Measurements from ENCODE around the gene CABCOCO1. TPM values are rescaled to one million over a fixed set of nuclear protein-coding genes. Genes with fewer than 3 reads are reported as not detected.

Gene CABCOCO1
- polyA plus RNA-seq, 1 experiment = 2.4 TPM

- POLR2A ChIA-PET = no interaction called here
- no peaks in the 10 kb centered on the region for H3K36me3 ChIP-seq (ENCODE audit: control insufficient read depth, insufficient read depth, low read length)
- H3K4me3 ChIP-seq (ENCODE audit: low read depth, low read length) = no peak overlapping the region
- CTCF ChIA-PET = no interaction called here
- TF ChIP-seq, protein P1, sequence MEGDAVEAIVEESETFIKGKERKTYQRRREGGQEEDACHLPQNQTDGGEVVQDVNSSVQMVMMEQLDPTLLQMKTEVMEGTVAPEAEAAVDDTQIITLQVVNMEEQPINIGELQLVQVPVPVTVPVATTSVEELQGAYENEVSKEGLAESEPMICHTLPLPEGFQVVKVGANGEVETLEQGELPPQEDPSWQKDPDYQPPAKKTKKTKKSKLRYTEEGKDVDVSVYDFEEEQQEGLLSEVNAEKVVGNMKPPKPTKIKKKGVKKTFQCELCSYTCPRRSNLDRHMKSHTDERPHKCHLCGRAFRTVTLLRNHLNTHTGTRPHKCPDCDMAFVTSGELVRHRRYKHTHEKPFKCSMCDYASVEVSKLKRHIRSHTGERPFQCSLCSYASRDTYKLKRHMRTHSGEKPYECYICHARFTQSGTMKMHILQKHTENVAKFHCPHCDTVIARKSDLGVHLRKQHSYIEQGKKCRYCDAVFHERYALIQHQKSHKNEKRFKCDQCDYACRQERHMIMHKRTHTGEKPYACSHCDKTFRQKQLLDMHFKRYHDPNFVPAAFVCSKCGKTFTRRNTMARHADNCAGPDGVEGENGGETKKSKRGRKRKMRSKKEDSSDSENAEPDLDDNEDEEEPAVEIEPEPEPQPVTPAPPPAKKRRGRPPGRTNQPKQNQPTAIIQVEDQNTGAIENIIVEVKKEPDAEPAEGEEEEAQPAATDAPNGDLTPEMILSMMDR (IDR thresholded peaks at IDR 0.05; ENCODE audit: insufficient read depth, low read depth, low read length) = no peak
- no peaks in the 10 kb centered on the region for H3K27me3 ChIP-seq (ENCODE audit: control insufficient read depth, insufficient read depth, low read length)
- no peak for DNase-seq (ENCODE audit: low read depth)
Observed at GRCh38 chr10:61618388-61618961, 44.3 kb upstream of the CABCOCO1 start.

DNA sequence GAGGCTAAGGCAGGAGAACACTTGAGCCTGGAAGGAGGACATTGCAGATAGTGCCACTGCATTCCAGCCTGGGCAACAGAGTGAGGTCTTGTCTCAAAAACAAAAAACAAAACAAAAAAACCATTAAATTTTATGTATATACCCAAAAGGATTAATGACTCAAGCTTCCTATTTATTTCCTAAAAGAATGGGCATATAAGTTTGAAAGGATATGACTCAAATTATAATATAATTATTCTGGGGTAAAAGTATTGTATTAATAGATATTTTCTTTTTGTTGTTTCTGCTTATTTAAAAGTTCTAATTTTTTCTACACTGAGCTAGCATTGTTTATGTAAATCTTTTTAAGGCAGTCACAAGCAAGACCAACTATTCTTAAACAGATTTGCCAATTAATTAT lies 42.2 kb upstream of the CABCOCO1 start:
- Histone ChIP-seq H3K4me3 (ENCODE audit: low read depth, low read length) (no peak overlapping the region), H3K27me3 (ENCODE audit: control insufficient read depth, insufficient read depth, low read length) (no peaks in the 10 kb centered on the region), H3K36me3 (ENCODE audit: control insufficient read depth, insufficient read depth, low read length) (no peaks in the 10 kb centered on the region)
- DNase-seq (ENCODE audit: low read depth) = no peak
- TF ChIP-seq, protein P1 (IDR thresholded peaks at IDR 0.05; ENCODE audit: insufficient read depth, low read depth, low read length) = no peak
- POLR2A ChIA-PET = no interaction called here
- CTCF ChIA-PET = no interaction called here

- H3K36me3 ChIP-seq (ENCODE audit: control insufficient read depth, insufficient read depth, low read length) = no peaks in the 10 kb centered on the region
- no peaks in the 10 kb centered on the region for H3K27me3 ChIP-seq (ENCODE audit: control insufficient read depth, insufficient read depth, low read length)
- H3K4me3 ChIP-seq (ENCODE audit: low read depth, low read length) = no peak overlapping the region
- CTCF ChIA-PET = interaction anchor here (0.6 kb wide), 1 partner anchor 111 kb away, joined by 3 read pairs; no protein-coding TSS in a partner anchor
- DNase-seq (ENCODE audit: low read depth) = no peak
- POLR2A ChIA-PET = no interaction called here
- TF ChIP-seq, protein P1 (IDR thresholded peaks at IDR 0.05; ENCODE audit: insufficient read depth, low read depth, low read length) = no peak
Observed at GRCh38 chr10:61621605-61622051, 41.1 kb upstream of the CABCOCO1 start.

DNA sequence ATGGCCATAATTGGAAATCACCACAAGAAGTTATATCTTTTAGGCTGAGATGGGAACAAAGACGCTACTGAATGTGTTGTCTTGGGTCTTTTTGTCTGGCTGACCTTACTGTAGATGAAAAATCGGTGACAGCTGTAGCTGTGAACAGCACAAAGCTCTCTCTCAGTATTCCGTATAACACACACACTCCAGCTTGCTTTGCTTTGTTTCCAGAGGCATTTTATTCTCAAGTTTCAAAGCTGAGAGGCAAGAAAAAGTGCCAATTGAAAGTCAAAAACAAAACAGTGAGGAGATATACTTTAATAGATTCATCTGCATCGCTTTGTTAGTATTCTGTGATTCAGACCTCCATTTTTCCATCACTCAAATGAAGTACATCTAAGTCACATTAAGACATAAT lies 39.6 kb upstream of the CABCOCO1 start:
- Histone ChIP-seq H3K36me3 (ENCODE audit: control insufficient read depth, insufficient read depth, low read length) (no peaks in the 10 kb centered on the region), H3K4me3 (ENCODE audit: low read depth, low read length) (no peak overlapping the region), H3K27me3 (ENCODE audit: control insufficient read depth, insufficient read depth, low read length) (no peaks in the 10 kb centered on the region)
- TF ChIP-seq, protein P1 (IDR thresholded peaks at IDR 0.05; ENCODE audit: insufficient read depth, low read depth, low read length) = no peak
- DNase-seq (ENCODE audit: low read depth) = no peak
- ChIA-PET POLR2A (interaction anchor here (0.7 kb wide), 1 partner anchor 845 kb away, joined by 26 read pairs; no protein-coding TSS in a partner anchor), CTCF (interaction anchor here (0.7 to 1.1 kb wide), 2 partner anchors 9 to 17 kb away, joined by 3 read pairs; no protein-coding TSS in a partner anchor)

GRCh38 chr10:61626209-61626608 lies 36.5 kb upstream of the CABCOCO1 start:
- CTCF ChIA-PET = no interaction called here
- H3K36me3 ChIP-seq (ENCODE audit: control insufficient read depth, insufficient read depth, low read length) = no peaks in the 10 kb centered on the region
- POLR2A ChIA-PET = no interaction called here
- DNase-seq (ENCODE audit: low read depth) = no peak
- H3K27me3 ChIP-seq (ENCODE audit: control insufficient read depth, insufficient read depth, low read length) = no peaks in the 10 kb centered on the region
- TF ChIP-seq, protein P1 (IDR thresholded peaks at IDR 0.05; ENCODE audit: insufficient read depth, low read depth, low read length) = no peak
- no peak overlapping the region for H3K4me3 ChIP-seq (ENCODE audit: low read depth, low read length)
